Caco-2 (cell line): ENCODE results near the gene NAV3. TPM values are rescaled to one million over a fixed set of nuclear protein-coding genes. Genes with fewer than 3 reads are reported as not detected.

ENCODE experiments used
- BruUV-seq: library from RNA; stranded (reverse); fragments of 400-500 nt; replicated peaks from 2 replicates; lab custom pipeline; 2021; lab: Mats Ljungman, UMichigan
- CTCF ChIA-PET: fragments of 300-600 bp; sonication (Branson Sonifier 250); formaldehyde crosslinking; loops from one replicate; lab custom pipeline; 2022; ENCODE audit warnings: antibody characterized with exemption; lab: Charles Lee
- POLR2A ChIA-PET: fragments of 300-600 bp; sonication (Branson Sonifier 250); formaldehyde crosslinking; loops from one replicate; lab custom pipeline; 2022; ENCODE audit warnings: antibody characterized with exemption; lab: Charles Lee
- DNase-seq, 2 experiments: peaks; one replicate each; pipeline versions ENCODE4 v3.0.0 to v3.0.0-alpha.2; 2020 to 2022
- H3K27me3 ChIP-seq: replicated peaks from 2 replicates; pipeline ENCODE4 v1.6.0; 2011; ENCODE audit warnings: low read length; ENCODE audit not compliant: control insufficient read depth, insufficient read depth
- H3K36me3 ChIP-seq: 2 replicates; pipeline ENCODE4 v1.5.1; 2011; ENCODE audit warnings: low read length; ENCODE audit not compliant: control insufficient read depth, insufficient read depth
- H3K4me1 ChIP-seq: fragments of 250-450 bp; sonication (Bioruptor Pico); 2 replicates; pipeline ENCODE4 v1.5.1; 2020; ENCODE audit warnings: mild to moderate bottlenecking
- H3K4me3 ChIP-seq: 2 replicates; pipeline ENCODE4 v1.5.1; 2011; ENCODE audit warnings: low read depth, mild to moderate bottlenecking, control low read depth, low read length
- H3K9me3 ChIP-seq: fragments of 250-450 bp; sonication (Bioruptor Pico); 2 replicates; pipeline ENCODE4 v1.5.1; 2020; ENCODE audit warnings: mild to moderate bottlenecking, moderate library complexity
- H3K27ac Mint-ChIP-seq: one replicate; pipeline ENCODE4 v1.8.0; 2022; ENCODE audit warnings: mixed read lengths; ENCODE audit not compliant: unreplicated experiment
- H3K27me3 Mint-ChIP-seq: one replicate; pipeline ENCODE4 v1.8.0; 2022; ENCODE audit warnings: mixed read lengths; ENCODE audit not compliant: insufficient read depth, unreplicated experiment
- H3K36me3 Mint-ChIP-seq: one replicate; pipeline ENCODE4 v1.8.0; 2022; ENCODE audit warnings: mild to moderate bottlenecking, mixed read lengths; ENCODE audit not compliant: insufficient read depth, unreplicated experiment
- H3K4me1 Mint-ChIP-seq: one replicate; pipeline ENCODE4 v1.8.0; 2022; ENCODE audit warnings: low read depth, mixed read lengths; ENCODE audit not compliant: unreplicated experiment
- H3K4me3 Mint-ChIP-seq: one replicate; pipeline ENCODE4 v1.8.0; 2022; ENCODE audit warnings: mild to moderate bottlenecking, moderate library complexity, mixed read lengths; ENCODE audit not compliant: unreplicated experiment
- H3K9me3 Mint-ChIP-seq: one replicate; pipeline ENCODE4 v1.8.0; 2022; ENCODE audit warnings: mixed read lengths; ENCODE audit not compliant: unreplicated experiment
- CTCF ChIP-seq, 2 experiments: fragments of 200-600 bp in 1 of 2; IDR thresholded peaks; 1 replicate in 1 of 2; 2 replicates in 1 of 2; pipeline versions ENCODE4 v1.5.1 to v1.8.0; 2011 to 2022; ENCODE audit warnings: antibody characterized with exemption in 1 of 2, control low read depth in 1 of 2, inconsistent platforms in 1 of 2, low read depth in 1 of 2, low read length in 1 of 2, mild to moderate bottlenecking in 1 of 2, moderate library complexity in 1 of 2; ENCODE audit not compliant: insufficient read depth in 1 of 2, severe bottlenecking in 1 of 2, unreplicated experiment in 1 of 2
- intact Hi-C: fragments of 100-400 bp; cut with micrococcal nuclease; formaldehyde crosslinking; loops from one replicate; pipeline ENCODE4 v1.10.0; 2022; ENCODE audit not compliant: unreplicated experiment
- total RNA-seq: library from RNA; stranded (reverse); gene quantifications from 2 replicates; pipeline ENCODE4 v1.2.3, GENCODE V29; 2022

Gene NAV3
- total RNA-seq, 1 experiment from 2014 or later, result 0.45 TPM

GRCh38 chr12:78241446-78241845 lies 410.8 kb downstream of the NAV3 start:
- Mint-ChIP-seq H3K9me3 (no peaks in the 10 kb centered on the region), H3K27ac (no peak overlapping the region), H3K4me3 (no peak overlapping the region), H3K4me1 (peaks cover 9% of the 10 kb centered on the region), H3K36me3 (no peaks in the 10 kb centered on the region), H3K27me3 (no peaks in the 10 kb centered on the region)
- POLR2A ChIA-PET, result no interaction called here
- no peaks in the 10 kb centered on the region for H3K4me1 ChIP-seq
- no peak for DNase-seq
- intact Hi-C loops, result no loop called here
- no peaks in the 10 kb centered on the region for H3K36me3 ChIP-seq
- no peak overlapping the region for H3K4me3 ChIP-seq
- BruUV-seq, result no TSS peak
- no peak for TF ChIP-seq CTCF (IDR thresholded peaks at IDR 0.05; ENCODE audit: insufficient read depth in 1 of 2, low read depth in 1 of 2, low read length in 1 of 2, severe bottlenecking in 1 of 2, unreplicated experiment in 1 of 2)
- H3K27me3 ChIP-seq, result no peaks in the 10 kb centered on the region
- CTCF ChIA-PET, result interaction anchor here (1.5 kb wide), 1 partner anchor 12 kb away, joined by 3 read pairs; no protein-coding TSS in a partner anchor
- no peaks in the 10 kb centered on the region for H3K9me3 ChIP-seq

- no peaks in the 10 kb centered on the region for H3K9me3 ChIP-seq
- ChIA-PET POLR2A (no interaction called here), CTCF (no interaction called here)
- H3K36me3 ChIP-seq, result no peaks in the 10 kb centered on the region
- intact Hi-C loops, result no loop called here
- H3K4me3 ChIP-seq, result no peak overlapping the region
- no peak for DNase-seq
- no peaks in the 10 kb centered on the region for H3K9me3 Mint-ChIP-seq
- TF ChIP-seq CTCF (IDR thresholded peaks at IDR 0.05; ENCODE audit: insufficient read depth in 1 of 2, low read depth in 1 of 2, low read length in 1 of 2, severe bottlenecking in 1 of 2, unreplicated experiment in 1 of 2), result no peak
- H3K4me3 Mint-ChIP-seq, result no peak overlapping the region
- H3K36me3 Mint-ChIP-seq, result no peaks in the 10 kb centered on the region
- no TSS peak for BruUV-seq
- H3K4me1 Mint-ChIP-seq, result peaks cover 9% of the 10 kb centered on the region
- H3K27ac Mint-ChIP-seq, result no peak overlapping the region
- no peaks in the 10 kb centered on the region for H3K27me3 Mint-ChIP-seq
- no peaks in the 10 kb centered on the region for H3K27me3 ChIP-seq
- no peaks in the 10 kb centered on the region for H3K4me1 ChIP-seq
Measured at GRCh38 chr12:78244916-78245507, 414.3 kb downstream of the NAV3 start.

DNA sequence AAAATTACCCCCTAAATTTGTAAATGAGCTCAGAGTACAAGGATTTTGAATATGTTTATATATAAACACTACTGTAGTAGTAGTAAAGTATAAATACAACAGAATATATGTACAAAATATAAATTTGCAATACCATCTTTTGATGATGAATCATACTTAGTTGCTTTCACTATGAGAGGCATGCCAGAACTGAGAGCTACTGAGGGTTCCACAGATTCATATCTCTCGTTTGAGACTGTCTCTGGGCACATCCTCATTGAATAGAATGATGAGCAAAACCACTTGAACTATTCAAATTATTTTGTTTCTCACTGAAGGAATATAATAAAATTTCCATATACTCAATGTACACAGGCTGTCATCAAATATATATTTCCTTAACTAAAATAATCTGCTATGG lies 417.6 kb downstream of the NAV3 start:
- Histone ChIP-seq H3K36me3 (no peaks in the 10 kb centered on the region), H3K4me3 (no peak overlapping the region), H3K4me1 (no peaks in the 10 kb centered on the region), H3K27me3 (no peaks in the 10 kb centered on the region), H3K9me3 (no peaks in the 10 kb centered on the region)
- DNase-seq, result no peak
- Mint-ChIP-seq H3K36me3 (no peaks in the 10 kb centered on the region), H3K4me1 (no peaks in the 10 kb centered on the region), H3K9me3 (no peaks in the 10 kb centered on the region), H3K4me3 (no peak overlapping the region), H3K27me3 (no peaks in the 10 kb centered on the region), H3K27ac (no peak overlapping the region)
- intact Hi-C loops, result no loop called here
- ChIA-PET CTCF (no interaction called here), POLR2A (no interaction called here)
- no TSS peak for BruUV-seq
- TF ChIP-seq CTCF (IDR thresholded peaks at IDR 0.05; ENCODE audit: insufficient read depth in 1 of 2, low read depth in 1 of 2, low read length in 1 of 2, severe bottlenecking in 1 of 2, unreplicated experiment in 1 of 2), result no peak
